Endothelial cell of umbilical vein (primary cell): ENCODE measurements around the gene DGCR2. TPM values are rescaled to one million over a fixed set of nuclear protein-coding genes. Genes with fewer than 3 reads are reported as not detected.

Experiments
- BruUV-seq: library from RNA; stranded (reverse); fragments of 400-500 nt; replicated peaks from 2 replicates; lab custom pipeline; 2021; lab: Mats Ljungman, UMichigan
- CTCF ChIA-PET: fragments of 300-600, 350-600 bp; sonication (Branson Sonifier 250); formaldehyde crosslinking; loops from one replicate; lab custom pipeline; 2021; ENCODE audit warnings: antibody characterized with exemption, inconsistent platforms; lab: Charles Lee
- POLR2A ChIA-PET: fragments of 300-600, 350-600 bp; sonication (Branson Sonifier 250); formaldehyde crosslinking; loops from one replicate; lab custom pipeline; 2021; ENCODE audit warnings: antibody characterized with exemption, inconsistent platforms; lab: Charles Lee
- DNase-seq: peaks from one replicate; pipeline ENCODE4 v3.0.0-alpha.2; 2011; ENCODE audit warnings: low read depth, low spot score
- FAIRE-seq: peaks from 2 replicates; lab custom pipeline; 2011; peaks lifted over from hg19 to GRCh38; lab: Jason Lieb, UNC
- H2AFZ ChIP-seq: 2 replicates; pipeline ENCODE4 v1.6.0; 2012; ENCODE audit warnings: low read depth, low read length, control low read depth, inconsistent platforms
- H3K27ac ChIP-seq: 2 replicates; pipeline ENCODE4 v1.5.1; 2011; ENCODE audit warnings: low read depth, mild to moderate bottlenecking, control low read depth, low read length, moderate library complexity; ENCODE audit not compliant: insufficient read depth
- H3K27me3 ChIP-seq, 2 experiments: 2 replicates each; pipeline versions ENCODE4 v1.6.0 to v1.6.1; 2011; ENCODE audit warnings: low read length in 2 of 2, mixed read lengths in 1 of 2; ENCODE audit not compliant: control insufficient read depth in 2 of 2, insufficient read depth in 2 of 2
- H3K36me3 ChIP-seq, 2 experiments: 2 replicates in 1 of 2; 3 replicates in 1 of 2; pipeline ENCODE4 v1.5.1; 2011; ENCODE audit warnings: low read length in 2 of 2, mild to moderate bottlenecking in 1 of 2, moderate library complexity in 1 of 2; ENCODE audit not compliant: control insufficient read depth in 2 of 2, insufficient read depth in 2 of 2; ENCODE audit errors: extremely low read depth in 1 of 2
- H3K4me1 ChIP-seq: 3 replicates; pipeline ENCODE4 v1.5.1; 2011; ENCODE audit warnings: mild to moderate bottlenecking, low read length; ENCODE audit not compliant: control insufficient read depth, insufficient read depth; ENCODE audit errors: extremely low read depth
- H3K4me2 ChIP-seq: 2 replicates; pipeline ENCODE4 v1.6.1; 2011; ENCODE audit warnings: low read length, control low read depth, mixed read lengths; ENCODE audit not compliant: insufficient read depth
- H3K4me3 ChIP-seq, 3 experiments: fragments of 200-600 bp in 1 of 3; sonication (generic), shearing (Covaris generic) in 1 of 3; replicated peaks in 1 of 3; 2 replicates each; pipeline ENCODE4 v1.5.1; 2011 to 2016; ENCODE audit warnings: control low read depth in 3 of 3, low read length in 3 of 3, mild to moderate bottlenecking in 2 of 3, inconsistent platforms in 1 of 3, low read depth in 1 of 3, moderate library complexity in 1 of 3; ENCODE audit not compliant: insufficient read depth in 1 of 3
- H3K79me2 ChIP-seq: 2 replicates; pipeline ENCODE4 v1.6.0; 2012; ENCODE audit warnings: low read length, inconsistent platforms; ENCODE audit not compliant: control insufficient read depth, insufficient read depth
- H3K9ac ChIP-seq: replicated peaks from 2 replicates; pipeline ENCODE3; 2011; ENCODE audit warnings: low read length, control low read depth; ENCODE audit not compliant: insufficient read depth; ENCODE audit errors: extremely low read depth
- H3K9me1 ChIP-seq: replicated peaks from 3 replicates; pipeline ENCODE4 v1.6.0; 2011; ENCODE audit warnings: mild to moderate bottlenecking, low read length; ENCODE audit not compliant: control insufficient read depth, insufficient read depth; ENCODE audit errors: extremely low read depth
- H3K9me3 ChIP-seq: replicated peaks from 2 replicates; pipeline ENCODE4 v1.5.1; 2012; ENCODE audit warnings: low read length, inconsistent platforms; ENCODE audit not compliant: control insufficient read depth, insufficient read depth
- H4K20me1 ChIP-seq: replicated peaks from 2 replicates; pipeline ENCODE3; 2011; ENCODE audit warnings: mild to moderate bottlenecking, low read length; ENCODE audit not compliant: control insufficient read depth, insufficient read depth; ENCODE audit errors: extremely low read depth
- EZH2 ChIP-seq: IDR thresholded peaks from 2 replicates; pipeline ENCODE4 v1.6.1; 2012; ENCODE audit warnings: borderline replicate concordance, low read depth, mild to moderate bottlenecking, moderate library complexity, low read length, inconsistent platforms; ENCODE audit not compliant: severe bottlenecking
- FOS ChIP-seq: IDR thresholded peaks from 2 replicates; pipeline ENCODE4 v1.6.1; 2011; ENCODE audit warnings: mild to moderate bottlenecking, low read length, moderate library complexity, borderline replicate concordance; ENCODE audit not compliant: insufficient read depth
- GATA2 ChIP-seq: IDR thresholded peaks from 2 replicates; pipeline ENCODE4 v1.7.0; 2011; ENCODE audit warnings: low read depth, mild to moderate bottlenecking, moderate library complexity, mixed read lengths, low read length; ENCODE audit not compliant: insufficient read length, insufficient read depth
- JUN ChIP-seq: IDR thresholded peaks from 2 replicates; pipeline ENCODE4 v1.6.1; 2011; ENCODE audit warnings: borderline replicate concordance, low read depth; ENCODE audit not compliant: insufficient read length, insufficient read depth
- POLR2AphosphoS5 ChIP-seq: IDR thresholded peaks from 2 replicates; pipeline ENCODE4 v1.6.1; 2012; ENCODE audit warnings: low read depth, mild to moderate bottlenecking, control low read depth, low read length, moderate library complexity; ENCODE audit not compliant: insufficient read depth
- dilution Hi-C: fragments of 300-500 bp; cut with MboI; formaldehyde crosslinking; loops from one replicate; pipeline ENCODE4 v1.15.0; 2019; ENCODE audit warnings: low sequenced_read_pairs; ENCODE audit not compliant: extremely low pct_ligation_motif_present
- intact Hi-C: fragments of 100-400 bp; cut with micrococcal nuclease; formaldehyde crosslinking; loops from one replicate; pipeline ENCODE4 v1.10.0; 2022
- polyA plus RNA-seq, 4 experiments: library from polyadenylated mRNA; depleted of rRNA in 3 of 4; stranded (reverse) in 3 of 4; unstranded in 1 of 4; fragments of >200 nt; gene quantifications; 2 replicates each; pipeline versions ENCODE4 v1.2.1 to v1.2.3, GENCODE V29; 2011 to 2012; ENCODE audit warnings: missing spikeins in 1 of 4
- total RNA-seq: library from RNA; stranded (reverse); gene quantifications from 2 replicates; pipeline ENCODE4 v1.2.3, GENCODE V29; 2021
- TF ChIP-seq, protein P1 (sequence below), 2 donors: IDR thresholded peaks; 1 replicate in 1 of 2; 2 replicates in 1 of 2; pipeline ENCODE4 v1.5.1; 2011; ENCODE audit warnings: low read length in 2 of 2, mild to moderate bottlenecking in 2 of 2, moderate library complexity in 2 of 2, control low read depth in 1 of 2, inconsistent platforms in 1 of 2, low read depth in 1 of 2; ENCODE audit not compliant: insufficient read depth in 1 of 2; ENCODE audit errors: extremely low read depth in 1 of 2
- TF ChIP-seq, protein P2 (sequence below): IDR thresholded peaks from 2 replicates; pipeline ENCODE4 v1.6.1; 2011; ENCODE audit not compliant: insufficient read depth, insufficient read length

Gene DGCR2
- total and polyA plus RNA-seq, 2 donors (not counting 3 experiments of a cell fraction or from before 2014, with no cell fraction given) = 44.8 to 51.2 TPM

DNA sequence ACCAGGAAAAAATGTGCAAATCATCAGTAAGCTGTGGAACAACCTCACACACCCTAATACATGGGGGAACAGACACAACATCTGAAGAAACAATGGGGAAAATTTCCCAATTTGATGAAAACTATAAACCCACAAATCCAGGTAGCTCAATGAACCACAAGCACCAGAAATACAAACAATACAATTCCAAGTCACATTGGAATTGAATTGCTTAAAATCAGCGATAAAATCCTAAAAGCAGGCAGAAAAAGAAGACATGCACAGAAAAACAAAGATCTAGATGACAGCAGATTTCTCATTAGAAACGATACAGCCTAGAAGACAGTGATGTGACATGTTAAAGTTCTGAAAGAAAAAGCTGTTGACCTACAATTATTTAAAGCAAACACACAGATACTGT, 32.0 kb downstream of the DGCR2 start:
- Histone ChIP-seq H3K9me3 (no peaks in the 10 kb centered on the region), H3K4me2 (no peak overlapping the region), H3K4me1 (peaks cover 15% of the 10 kb centered on the region), H3K4me3 (no peak overlapping the region), H3K27ac (no peak overlapping the region), H3K9ac (no peak overlapping the region), H2AFZ (no peak overlapping the region), H3K27me3 (no peaks in the 10 kb centered on the region), H3K36me3 (peaks cover 0 to 5% of the 10 kb centered on the region in 2 experiments), H3K79me2 (no peaks in the 10 kb centered on the region), H4K20me1 (no peaks in the 10 kb centered on the region), H3K9me1 (no peaks in the 10 kb centered on the region)
- FAIRE-seq = no peak
- ChIA-PET CTCF (interaction anchor here (0.8 kb wide), 1 partner anchor 28 kb away, joined by 3 read pairs; no protein-coding TSS in a partner anchor), POLR2A (no interaction called here)
- TF ChIP-seq, protein P1, sequence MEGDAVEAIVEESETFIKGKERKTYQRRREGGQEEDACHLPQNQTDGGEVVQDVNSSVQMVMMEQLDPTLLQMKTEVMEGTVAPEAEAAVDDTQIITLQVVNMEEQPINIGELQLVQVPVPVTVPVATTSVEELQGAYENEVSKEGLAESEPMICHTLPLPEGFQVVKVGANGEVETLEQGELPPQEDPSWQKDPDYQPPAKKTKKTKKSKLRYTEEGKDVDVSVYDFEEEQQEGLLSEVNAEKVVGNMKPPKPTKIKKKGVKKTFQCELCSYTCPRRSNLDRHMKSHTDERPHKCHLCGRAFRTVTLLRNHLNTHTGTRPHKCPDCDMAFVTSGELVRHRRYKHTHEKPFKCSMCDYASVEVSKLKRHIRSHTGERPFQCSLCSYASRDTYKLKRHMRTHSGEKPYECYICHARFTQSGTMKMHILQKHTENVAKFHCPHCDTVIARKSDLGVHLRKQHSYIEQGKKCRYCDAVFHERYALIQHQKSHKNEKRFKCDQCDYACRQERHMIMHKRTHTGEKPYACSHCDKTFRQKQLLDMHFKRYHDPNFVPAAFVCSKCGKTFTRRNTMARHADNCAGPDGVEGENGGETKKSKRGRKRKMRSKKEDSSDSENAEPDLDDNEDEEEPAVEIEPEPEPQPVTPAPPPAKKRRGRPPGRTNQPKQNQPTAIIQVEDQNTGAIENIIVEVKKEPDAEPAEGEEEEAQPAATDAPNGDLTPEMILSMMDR (IDR thresholded peaks at IDR 0.05; ENCODE audit: extremely low read depth in 1 of 2, insufficient read depth in 1 of 2, low read depth in 1 of 2, low read length in 2 of 2) = no peak
- no peak for TF ChIP-seq FOS
- no peak for TF ChIP-seq GATA2
- TF ChIP-seq JUN = no peak
- TF ChIP-seq POLR2AphosphoS5 = no peak
- no peak for TF ChIP-seq EZH2
- TF ChIP-seq, protein P2, sequence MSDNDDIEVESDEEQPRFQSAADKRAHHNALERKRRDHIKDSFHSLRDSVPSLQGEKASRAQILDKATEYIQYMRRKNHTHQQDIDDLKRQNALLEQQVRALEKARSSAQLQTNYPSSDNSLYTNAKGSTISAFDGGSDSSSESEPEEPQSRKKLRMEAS = no peak
- intact Hi-C loops (no loop called here), dilution Hi-C loops (no loop called here)
- DNase-seq = no peak
- no TSS peak for BruUV-seq
